ENCODE results near the gene HSPA14.

- TF ChIP-seq CTCF (conservative IDR thresholded peaks at IDR 0.05; ENCODE audit: low read depth, low read length) (no peak), EZH2 (IDR thresholded peaks at IDR 0.05; ENCODE audit: low read length, unreplicated experiment) (no peak), EZH2phosphoT487 (IDR thresholded peaks at IDR 0.05; ENCODE audit: borderline replicate concordance, low read length) (no peak)
Observed at GRCh38 chr10:14836208-14836607, 1.9 kb upstream of the HSPA14 start.
